GM21526 (cell line): ENCODE measurements around the gene POLR2L.

ENCODE experiments used
- ATAC-seq: cut with Tn5 transposase; IDR thresholded peaks from one replicate; pipeline ENCODE4 v1.9.1; 2021; ENCODE audit warnings: moderate library complexity; ENCODE audit not compliant: unreplicated experiment, low FRiP score

POLR2L gene

DNA sequence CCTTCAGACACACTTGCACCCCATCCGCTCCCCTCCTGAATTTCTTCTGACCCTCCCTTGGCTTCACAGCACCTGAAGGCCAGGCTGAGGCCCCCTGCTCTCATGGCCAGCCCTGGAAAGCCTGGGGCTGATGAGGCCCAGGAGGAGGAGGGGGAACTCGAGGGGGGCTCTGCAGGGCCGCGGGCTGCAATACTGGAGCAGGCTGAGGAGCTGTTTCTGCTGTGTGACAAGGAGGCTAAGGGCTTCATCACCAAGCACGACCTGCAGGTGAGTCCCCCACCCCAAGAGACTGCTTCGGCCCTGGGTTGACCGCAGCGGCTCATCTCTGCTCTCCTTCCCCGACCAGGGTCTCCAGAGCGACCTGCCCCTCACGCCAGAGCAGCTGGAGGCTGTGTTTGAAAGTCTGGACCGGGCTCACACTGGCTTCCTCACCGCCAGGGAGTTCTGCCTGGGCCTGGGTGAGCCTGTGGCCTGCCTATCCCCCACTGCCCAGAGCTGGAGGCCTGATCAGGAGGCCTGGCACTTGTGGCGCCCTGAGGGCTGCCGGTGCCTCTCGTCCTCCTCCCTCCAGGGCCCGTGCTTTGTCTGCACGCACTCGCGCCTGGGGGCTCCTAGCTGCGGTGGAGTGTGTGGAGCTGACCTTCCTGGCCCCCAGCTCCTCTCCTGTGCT lies 13.7 kb downstream of the POLR2L start:
- no peak for ATAC-seq

- ATAC-seq = peak; percentile 12
These were observed 14.5 kb downstream of the POLR2L start, which contains the start of gene CRACR2B for GRCh38 chr11:827897-828192. Gene CRACR2B, plus strand, starts transcription at chr11:827919. Its CDS starts 689 bp downstream, at chr11:828608.

- ATAC-seq = peak; percentile 35
These were observed 15.0 kb downstream of the POLR2L start for GRCh38 chr11:827146-827896.

DNA sequence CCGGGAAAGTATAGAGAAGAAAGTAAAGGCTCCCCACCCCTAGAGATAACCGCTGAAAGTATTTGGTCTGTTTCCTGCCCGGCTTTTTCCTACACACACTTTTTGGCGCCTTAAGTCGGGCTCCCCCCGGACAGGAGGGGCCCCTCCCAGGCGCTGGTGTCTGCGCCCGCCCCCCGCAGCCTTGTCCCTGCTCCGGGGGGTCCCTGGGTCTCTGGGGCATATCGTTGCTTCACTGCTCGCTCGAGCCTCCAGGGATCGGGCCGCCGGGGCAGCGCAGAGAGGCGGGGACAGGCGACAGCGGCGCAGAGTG lies 15.5 kb downstream of the POLR2L start:
- no peak for ATAC-seq

- ATAC-seq = no peak
These were observed 16.1 kb downstream of the POLR2L start for GRCh38 chr11:826227-826621.

GRCh38 chr11:825366-826226 lies 16.7 kb downstream of the POLR2L start:
- ATAC-seq = no peak

DNA sequence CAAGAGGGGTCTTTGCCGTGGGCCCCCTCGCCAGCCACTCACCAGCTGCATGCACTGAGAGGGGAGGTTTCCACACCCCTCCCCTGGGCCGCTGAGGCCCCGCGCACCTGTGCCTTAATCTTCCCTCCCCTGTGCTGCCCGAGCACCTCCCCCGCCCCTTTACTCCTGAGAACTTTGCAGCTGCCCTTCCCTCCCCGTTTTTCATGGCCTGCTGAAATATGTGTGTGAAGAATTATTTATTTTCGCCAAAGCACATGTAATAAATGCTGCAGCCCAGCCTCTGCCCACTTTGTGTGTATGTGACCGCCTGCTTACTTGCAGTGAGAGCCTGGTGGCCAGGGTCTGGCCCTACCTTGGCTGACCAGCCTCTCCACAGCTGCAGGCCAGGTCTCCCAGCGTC lies 17.4 kb downstream of the POLR2L start:
- no peak for ATAC-seq

DNA sequence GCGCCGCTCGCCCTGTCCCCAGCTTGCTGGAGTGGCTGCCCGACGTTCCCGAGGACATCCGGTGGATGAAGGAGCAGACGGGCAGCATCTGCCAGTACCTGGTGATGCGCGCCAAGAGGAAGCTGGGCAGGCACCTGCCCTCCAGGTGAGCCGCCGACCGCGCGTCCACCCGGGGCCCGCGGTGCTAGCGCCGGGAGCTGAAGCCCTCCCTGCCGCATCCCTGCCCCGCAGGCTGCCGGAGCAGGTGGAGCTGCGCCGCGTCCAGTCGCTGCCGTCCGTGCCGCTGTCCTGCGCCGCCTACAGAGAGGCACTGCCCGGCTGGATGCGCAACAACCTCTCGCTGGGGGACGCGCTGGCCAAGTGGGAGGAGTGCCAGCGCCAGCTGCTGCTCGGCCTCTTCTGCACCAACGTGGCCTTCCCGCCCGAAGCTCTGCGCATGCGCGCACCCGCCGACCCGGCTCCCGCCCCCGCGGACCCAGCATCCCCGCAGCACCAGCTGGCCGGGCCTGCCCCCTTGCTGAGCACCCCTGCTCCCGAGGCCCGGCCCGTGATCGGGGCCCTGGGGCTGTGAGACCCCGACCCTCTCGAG lies 17.9 kb downstream of the POLR2L start:
- no peak for ATAC-seq

DNA sequence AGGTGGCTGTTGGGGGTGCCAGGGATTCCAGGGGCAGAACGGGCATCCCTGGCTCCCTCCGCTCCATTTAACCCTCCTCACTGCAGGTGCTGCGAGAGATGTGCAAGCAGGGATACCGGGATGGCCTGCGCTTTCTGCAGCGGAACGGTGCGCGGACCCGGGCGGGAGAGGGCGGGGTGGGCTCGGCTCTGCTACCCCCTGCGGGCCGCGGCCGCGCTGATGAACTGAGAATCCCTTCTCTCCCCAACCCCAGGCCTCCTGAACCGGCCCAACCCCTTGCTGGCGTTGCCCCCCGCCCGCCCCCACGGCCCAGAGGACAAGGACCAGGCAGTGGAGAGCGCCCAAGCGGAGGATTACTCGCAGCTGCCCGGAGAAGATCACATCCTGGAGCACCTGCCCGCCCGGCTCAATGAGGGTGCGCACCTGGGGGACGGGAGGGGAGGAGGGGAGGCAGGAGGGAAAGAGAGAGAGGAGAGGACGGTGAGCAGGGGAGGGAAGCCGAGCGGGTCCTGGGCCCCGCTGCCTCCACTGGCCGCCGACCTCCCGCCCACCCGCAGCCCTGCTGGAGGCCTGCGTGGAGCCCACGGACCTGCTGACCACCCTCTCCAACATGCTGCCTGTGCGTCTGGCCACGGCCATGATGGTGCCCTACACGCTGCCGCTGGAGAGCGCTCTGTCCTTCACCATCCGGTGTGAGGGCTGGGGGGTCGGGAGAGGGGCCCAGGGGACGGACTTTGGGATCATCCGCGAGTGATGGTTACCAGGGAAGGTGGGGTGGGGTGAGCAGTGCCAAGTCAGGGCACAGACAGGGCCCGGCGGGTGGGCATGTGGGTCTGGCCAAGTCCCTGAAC lies 18.7 kb downstream of the POLR2L start:
- ATAC-seq = no peak

- ATAC-seq = no peak
These were observed 20.6 kb downstream of the POLR2L start for GRCh38 chr11:821512-822371.

- no peak for ATAC-seq
These were observed 21.4 kb downstream of the POLR2L start for GRCh38 chr11:820655-821511.

GRCh38 chr11:819943-820649 lies 22.2 kb downstream of the POLR2L start:
- ATAC-seq = peak; percentile 49

- ATAC-seq = peak; percentile 51
These were observed 23.0 kb downstream of the POLR2L start for GRCh38 chr11:819129-819931.

DNA sequence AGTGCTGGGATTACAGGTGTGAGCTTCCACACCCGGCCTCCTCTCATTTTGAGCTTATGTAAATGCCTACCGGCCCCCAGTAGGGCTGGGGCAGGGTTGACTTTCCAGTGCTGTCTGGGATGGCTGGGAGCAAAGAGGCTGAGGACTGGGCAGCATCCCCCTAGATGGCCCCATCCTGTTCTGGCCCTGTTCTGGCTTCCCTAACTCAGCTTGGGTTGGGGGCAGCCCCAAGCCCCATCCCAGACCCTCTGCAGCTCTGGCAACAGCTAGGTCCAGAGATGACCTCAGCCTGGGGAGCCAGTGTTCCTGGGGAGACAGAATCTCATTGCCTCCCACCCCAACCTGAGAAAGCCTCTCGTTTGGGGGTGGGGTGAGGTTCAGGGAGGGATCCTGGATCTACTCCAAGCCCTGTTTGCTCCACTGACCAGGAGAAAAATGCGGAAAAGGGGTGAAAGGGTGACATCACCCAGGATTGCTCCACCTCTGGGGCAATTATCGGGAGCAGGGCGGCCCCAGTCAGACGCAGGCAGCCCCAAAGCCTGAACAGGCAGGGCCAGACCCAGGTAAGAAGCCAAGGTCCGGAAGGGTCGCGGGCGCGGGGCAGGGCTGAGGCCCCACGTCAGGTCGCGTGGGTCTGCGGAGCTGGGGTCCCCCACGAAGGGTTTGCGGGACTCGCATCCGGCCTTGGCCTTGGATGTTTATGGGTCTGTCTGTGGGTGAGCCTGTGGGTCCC lies 23.8 kb downstream of the POLR2L start, which contains the start of gene PNPLA2:
Gene PNPLA2, plus strand, starts transcription at position 519 of the 733 bp plus-strand sequence. CDS start 805 bp downstream, outside the sequence.
- ATAC-seq = peak; percentile 1

DNA sequence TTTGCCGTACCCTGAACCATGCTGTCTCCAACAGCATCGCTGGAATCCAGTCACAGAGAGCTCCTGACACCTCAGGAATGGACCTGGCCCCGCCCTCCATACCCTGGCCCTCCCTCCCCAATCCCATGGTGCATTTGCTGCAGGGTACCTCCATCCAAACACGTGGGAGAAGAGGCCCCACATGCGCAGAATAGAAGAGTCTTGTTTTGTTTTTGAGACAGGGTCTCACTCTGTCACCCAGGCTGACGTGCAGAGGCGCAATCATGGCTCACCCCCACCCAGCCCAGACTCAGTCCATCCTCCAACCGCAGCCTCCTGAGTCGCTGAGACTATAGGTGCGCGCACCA lies 25.9 kb downstream of the POLR2L start:
- ATAC-seq = no peak
